Activated CD4-positive, CD25-positive, alpha-beta regulatory T cell (primary cell): ENCODE measurements around the gene LOXL1.

Experiments
- DNase-seq, 4 experiments: peaks; one replicate each; lab custom pipeline; 2025; lab: John Stamatoyannopoulos, UW

The LOXL1 gene

DNA sequence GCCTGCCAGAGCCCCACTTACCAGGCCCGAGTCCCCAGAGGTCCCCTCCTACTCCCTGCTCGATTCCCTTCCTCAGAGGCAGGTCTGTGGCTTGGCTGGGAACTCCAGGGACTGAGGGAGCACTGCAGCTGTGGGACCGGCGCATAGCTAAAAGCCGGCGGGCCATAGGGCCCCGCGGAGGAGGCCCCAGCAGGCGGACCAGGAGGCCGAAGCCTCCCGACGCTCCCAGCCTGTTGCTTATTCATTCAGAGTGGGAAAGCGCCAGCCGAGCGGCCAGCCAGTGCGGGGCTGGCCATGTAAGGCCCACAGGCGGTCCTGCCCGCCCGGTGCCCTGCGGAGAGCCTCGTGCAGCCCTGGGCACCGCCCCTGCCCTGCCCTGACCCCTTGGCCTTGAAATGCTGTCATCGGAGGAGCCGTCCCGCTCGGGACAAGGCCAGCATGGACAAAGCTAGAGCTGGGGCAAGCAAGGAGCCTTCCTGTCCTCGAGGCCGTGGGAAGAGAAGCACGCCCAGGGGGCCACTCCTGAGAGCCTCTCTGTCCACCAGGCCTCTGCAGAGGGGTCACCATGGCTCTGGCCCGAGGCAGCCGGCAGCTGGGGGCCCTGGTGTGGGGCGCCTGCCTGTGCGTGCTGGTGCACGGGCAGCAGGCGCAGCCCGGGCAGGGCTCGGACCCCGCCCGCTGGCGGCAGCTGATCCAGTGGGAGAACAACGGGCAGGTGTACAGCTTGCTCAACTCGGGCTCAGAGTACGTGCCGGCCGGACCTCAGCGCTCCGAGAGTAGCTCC is at the start of gene LOXL1:
Gene LOXL1 (plus strand): TSS at position 244 of the 784 bp plus-strand sequence. CDS start 322 bp downstream, at position 566.
- no peak for DNase-seq

- no peak for DNase-seq
These were observed 46.8 kb upstream of the LOXL1 start for GRCh38 chr15:73879426-73879825.

- no peak for DNase-seq
These were observed 44.5 kb upstream of the LOXL1 start for GRCh38 chr15:73881579-73882320.

- no peak for DNase-seq
These were observed 43.4 kb upstream of the LOXL1 start for GRCh38 chr15:73882761-73883419.

DNA sequence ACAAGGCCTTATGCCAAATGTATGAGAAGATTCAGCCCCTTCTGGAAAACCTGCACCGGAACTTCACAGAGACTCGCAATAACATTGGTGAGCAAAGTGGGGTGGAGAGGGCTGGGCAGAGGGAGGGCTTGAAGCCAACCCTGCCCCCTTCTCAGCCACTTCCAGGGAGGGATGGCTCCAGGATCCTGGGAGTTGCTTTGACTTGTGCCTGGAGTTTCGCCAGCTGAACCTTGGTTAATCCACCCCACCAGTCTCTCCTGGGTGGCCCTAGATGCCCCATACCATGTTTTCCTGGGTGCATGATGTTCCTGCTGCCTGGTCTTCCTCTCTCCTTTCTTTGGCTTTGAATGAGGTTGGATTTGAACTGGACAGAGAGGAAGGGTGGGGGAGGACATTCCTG is 42.1 kb upstream of the LOXL1 start:
- no peak for DNase-seq

DNA sequence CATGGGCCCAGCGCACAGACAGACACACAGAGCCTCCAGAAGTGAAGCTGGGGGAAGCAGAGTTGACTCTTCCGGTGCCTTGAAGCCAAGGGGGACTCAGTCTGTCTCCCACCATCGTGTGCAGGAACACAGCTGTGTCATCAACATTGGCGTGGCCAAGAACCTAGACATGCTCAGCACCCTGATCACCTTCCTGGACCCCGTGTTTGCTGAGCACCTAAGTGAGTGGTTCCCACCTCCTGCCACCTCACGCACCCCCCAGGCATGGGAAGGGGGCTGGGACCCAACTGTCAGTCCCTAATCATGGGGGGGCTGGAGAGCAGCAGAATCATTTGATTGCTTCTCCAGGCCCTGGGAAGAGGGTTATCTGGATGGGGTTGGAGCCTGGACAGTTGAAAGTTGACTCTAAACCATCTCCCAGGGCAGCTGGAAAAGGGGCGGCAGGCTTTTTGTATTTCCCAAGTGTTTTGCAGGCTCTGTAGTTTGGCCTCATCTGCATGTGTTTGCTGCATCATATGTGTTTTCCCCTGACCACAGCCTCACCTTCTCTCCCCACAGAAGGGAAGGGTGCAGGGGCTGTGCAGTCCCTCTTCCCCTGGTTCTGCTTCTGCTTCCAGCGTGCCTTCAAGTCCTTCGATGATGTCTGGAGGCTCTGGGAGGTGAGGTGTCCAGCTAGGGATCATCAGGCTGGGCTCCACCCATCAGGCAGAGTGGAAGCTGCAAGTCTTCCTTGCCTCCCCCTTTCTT is 40.1 kb upstream of the LOXL1 start:
- no peak for DNase-seq

GRCh38 chr15:73886717-73887345 is 39.4 kb upstream of the LOXL1 start:
- no peak for DNase-seq

DNA sequence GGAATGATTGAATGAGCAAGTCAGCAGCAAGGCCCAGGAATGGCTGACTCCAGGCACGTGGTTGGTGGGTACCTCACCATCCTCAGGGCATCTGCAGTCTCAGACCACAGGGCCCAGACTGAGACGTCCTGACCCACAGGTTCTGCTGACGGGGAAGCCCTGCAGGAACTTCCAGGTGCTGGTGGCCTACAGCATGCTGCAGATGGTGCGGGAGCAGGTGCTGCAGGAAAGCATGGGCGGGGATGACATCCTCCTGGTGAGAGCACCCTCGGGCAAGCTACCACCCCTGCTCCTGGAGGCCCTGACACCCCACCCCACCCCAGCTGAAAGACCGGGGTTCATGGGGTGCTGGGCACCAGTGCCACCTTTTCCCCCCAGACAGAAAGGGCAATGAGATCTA is 38.8 kb upstream of the LOXL1 start:
- DNase-seq = no peak

DNA sequence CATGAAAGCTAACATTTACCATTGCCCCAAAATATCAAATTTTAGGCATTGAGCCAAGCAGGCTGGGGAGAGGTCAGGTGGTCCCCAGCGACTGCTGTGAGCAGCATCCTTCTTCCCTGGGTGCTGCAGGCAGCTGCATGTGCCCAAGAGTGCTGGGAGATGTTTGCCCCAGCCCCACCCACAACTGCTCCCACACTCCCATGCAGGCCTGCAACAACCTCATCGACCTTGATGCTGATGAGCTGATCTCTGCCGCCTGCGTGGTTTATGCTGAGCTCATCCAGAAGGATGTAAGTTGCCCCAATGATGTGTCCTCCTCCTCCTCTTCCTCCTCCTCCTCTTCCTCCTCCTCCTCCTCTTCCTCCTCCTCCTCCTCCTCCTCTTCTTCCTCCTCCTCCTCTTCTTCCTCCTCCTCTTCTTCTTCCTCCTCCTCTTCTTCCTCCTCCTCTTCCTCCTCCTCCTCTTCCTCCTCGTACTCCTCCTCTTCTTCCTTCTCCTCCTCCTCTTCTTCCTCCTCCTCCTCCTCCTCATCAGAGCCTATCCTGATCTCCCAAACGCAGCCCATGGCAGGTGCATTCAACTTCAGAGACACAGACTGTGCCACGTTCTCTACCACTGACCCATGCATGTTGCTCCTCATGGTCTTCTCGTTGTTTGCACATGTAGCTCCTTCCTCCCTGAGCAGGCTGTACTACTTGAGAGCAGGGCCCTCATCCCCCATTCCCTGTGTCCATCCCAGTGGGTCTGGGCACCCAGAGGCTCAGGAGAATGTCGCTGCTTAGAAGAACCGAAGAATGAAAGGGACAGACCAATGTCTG is 37.8 kb upstream of the LOXL1 start:
- no peak for DNase-seq

DNA sequence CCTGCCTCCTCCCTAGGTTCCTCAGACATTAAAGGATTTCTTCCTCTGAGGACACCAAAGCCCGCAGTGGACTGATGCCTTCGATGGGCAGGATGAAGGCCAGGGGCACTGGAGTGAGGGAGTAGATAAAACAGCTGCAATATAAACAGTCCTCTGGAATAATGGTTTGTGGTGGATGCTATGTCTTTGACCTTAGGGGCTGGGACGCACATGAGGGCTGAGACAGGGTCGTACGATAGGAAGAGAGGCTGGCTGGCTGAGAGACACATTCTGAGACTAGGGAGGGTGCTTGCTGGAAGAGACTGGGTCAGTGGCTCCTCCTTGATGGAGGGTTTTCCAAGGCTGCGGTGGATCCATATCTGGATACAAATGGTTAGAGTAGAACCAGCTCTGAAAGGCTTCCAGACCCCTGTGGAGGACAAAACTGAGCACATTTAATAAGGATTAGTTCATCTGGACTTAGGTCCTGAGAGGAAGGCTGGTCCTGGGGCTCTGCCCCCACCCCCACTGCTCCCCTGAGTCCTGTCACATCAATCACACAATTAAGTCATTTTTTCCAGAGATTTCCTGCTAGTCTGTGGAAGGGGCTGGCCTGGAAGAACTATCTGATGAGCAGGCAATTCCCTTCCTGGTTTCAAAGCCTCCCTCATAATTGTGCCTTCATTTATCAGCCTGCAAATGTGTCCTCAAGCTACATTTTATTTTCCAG is 37.1 kb upstream of the LOXL1 start:
- DNase-seq = no peak

GRCh38 chr15:73889762-73890124 is 36.5 kb upstream of the LOXL1 start:
- no peak for DNase-seq

DNA sequence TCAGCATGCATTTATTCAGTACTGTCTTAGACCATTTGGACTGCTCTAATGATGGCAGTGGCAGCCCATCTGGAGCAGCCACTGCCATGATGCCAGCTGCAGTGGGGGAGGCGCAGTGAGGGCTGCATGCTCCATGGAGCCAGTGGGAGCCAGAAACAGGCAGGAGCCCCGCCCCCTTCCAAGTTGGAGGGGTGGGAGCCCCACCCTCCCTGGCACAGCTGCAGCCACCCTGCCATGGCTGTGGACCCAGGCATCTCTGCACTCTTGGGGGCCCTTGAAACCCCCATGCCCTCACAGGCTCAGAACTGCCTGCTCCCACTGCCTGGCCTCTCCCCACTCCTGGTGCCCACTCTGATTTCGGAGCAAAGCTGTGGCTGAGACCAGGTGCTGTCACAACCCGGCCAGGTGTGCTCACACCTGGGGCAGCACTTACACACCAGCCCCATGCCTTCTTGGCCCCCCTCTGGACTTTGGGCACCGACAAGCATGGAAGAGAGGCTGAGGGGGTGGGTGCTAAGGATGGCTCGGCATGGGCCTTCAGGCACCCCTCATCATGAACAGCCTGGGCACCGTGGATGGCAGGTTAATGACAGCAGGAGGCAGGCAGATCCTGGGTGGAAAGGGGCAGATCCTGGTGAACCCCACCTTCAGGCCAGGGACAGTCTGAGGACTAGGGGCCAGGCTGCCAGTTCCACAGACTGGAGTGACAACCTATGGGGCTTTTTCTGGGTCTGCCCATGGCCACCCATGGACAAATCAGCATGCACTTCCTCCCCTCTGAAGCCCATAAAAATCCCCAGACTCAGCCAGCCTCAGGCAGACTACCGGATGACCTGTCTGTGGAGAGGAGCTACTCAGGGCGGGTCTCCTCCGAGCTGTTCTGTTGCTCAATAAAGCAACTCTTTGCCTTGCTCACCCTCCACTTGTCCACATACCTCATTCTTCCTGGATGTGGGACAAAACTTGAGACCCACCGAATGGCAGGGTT is 34.6 kb upstream of the LOXL1 start:
- no peak for DNase-seq

DNA sequence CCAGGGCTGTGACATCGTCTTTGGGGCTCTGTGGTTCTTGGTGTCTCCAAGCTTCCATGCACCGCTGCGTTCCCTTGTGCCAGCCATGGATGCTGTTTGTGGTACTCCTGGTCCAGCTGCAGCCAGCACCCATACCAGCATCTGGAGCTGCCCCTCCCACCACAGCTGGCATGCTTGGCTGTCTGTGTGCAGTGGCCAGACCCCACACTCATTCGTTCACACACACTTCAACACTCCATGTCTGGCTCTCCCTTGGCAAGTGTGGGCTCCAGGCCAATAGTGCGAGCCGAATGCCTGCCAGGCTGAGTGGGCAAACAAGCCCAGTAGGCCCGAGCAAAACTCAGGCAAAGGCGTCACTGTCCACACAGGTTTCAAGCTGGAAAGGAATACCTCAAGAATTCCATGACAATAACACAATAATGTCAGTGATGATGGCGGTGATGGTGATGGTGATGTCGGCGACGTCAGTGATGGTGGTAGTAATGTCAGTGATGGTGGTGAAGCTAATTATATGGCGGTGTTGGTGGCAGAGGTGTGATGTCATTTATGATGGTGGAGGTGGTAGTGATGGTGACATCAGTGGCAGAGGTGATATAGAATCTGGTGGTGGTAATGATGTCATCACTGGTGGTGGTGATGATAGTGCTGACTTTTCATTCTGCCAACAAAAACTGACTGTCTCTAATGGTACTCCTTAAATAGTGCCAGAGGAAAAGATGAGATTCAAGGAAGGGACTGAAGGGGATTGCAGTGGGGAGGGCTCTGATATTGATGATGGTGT is 33.6 kb upstream of the LOXL1 start:
- no peak for DNase-seq

GRCh38 chr15:73894133-73894814 is 32.0 kb upstream of the LOXL1 start:
- DNase-seq = no peak

- peak in 3 of 4 experiments; percentile 6 to 18 (median 12) for DNase-seq
These were observed 28.6 kb upstream of the LOXL1 start for GRCh38 chr15:73897441-73898261.

GRCh38 chr15:73899197-73900094 is 26.8 kb upstream of the LOXL1 start:
- no peak for DNase-seq
